Measurements from ENCODE around the gene ZNF280C. TPM values are rescaled to one million over a fixed set of nuclear protein-coding genes. Genes with fewer than 3 reads are reported as not detected.

ZNF280C gene, protein sequence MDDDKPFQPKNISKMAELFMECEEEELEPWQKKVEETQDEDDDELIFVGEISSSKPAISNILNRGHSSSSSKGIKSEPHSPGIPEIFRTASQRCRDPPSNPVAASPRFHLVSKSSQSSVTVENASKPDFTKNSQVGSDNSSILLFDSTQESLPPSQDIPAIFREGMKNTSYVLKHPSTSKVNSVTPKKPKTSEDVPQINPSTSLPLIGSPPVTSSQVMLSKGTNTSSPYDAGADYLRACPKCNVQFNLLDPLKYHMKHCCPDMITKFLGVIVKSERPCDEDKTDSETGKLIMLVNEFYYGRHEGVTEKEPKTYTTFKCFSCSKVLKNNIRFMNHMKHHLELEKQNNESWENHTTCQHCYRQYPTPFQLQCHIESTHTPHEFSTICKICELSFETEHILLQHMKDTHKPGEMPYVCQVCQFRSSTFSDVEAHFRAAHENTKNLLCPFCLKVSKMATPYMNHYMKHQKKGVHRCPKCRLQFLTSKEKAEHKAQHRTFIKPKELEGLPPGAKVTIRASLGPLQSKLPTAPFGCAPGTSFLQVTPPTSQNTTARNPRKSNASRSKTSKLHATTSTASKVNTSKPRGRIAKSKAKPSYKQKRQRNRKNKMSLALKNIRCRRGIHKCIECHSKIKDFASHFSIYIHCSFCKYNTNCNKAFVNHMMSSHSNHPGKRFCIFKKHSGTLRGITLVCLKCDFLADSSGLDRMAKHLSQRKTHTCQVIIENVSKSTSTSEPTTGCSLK
- 10 to 100 TPM in 5 of 8 experiments, 1 to 10 TPM in 3; 3.1 to 15.9 (median 10.5) TPM for total RNA-seq

DNA sequence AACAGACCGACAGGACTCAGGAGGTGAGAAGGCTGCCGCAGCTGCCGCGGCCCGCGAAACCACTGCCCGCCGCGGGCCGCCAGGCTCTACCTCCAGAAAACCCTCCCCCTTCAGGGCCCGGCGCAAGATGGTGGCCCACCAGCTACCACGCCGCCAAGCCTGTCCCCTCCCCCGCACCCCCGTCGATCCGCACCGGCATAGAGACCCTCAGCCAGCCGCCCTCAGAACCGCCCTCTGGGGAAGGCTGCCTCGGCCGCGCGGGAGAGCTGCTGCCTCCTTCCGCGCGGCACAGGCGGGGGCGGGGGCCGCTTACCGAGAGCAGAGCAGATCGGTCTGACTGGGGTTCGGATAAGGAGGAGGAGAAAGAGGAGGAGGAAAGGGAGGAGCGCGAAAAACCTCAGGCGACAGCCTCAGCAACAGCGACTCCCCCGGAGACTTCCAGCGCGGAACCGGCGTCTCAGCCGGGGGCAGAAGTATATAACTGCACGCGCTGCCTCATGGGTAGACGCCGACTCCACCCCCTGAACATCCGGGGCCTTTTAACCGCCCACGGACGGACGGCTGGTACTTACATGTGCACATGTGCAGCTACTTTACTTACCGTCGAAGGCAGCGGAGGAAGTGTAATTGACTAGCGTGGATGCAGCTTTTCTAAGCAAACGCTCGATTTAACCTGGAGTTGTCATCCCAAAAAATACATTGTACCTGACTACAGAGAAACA lies at the start of gene ZNF280C:
TSS of gene ZNF280C (minus strand) at position 451 of the 722 bp plus-strand sequence. CDS start 8,450 bp downstream, outside the sequence.
- peak within 1 kb of the TSS; percentile 96 for H3K27ac ChIP-seq
- H3K4me3 ChIP-seq: peak within 1 kb of the TSS; percentile 48 to 96 (median 78)
- ATAC-seq (replicated peaks in 6 of 8): peak; percentile 95 to 98 (median 96)
- peaks cover 0 to 3% of the 10 kb centered on the region in 2 donors for H3K4me1 ChIP-seq (replicated peaks in 1 of 2)
- in situ Hi-C loops (cut with MboI; ENCODE audit: low pct_unique_long_range_greater_than_20kb in 2 of 9, low sequenced_read_pairs in 9 of 9, unreplicated experiment in 9 of 9): no loop called here
- WGBS, 10 experiments: 0 to 60% (median 41%) methylated on average over 1 to 21 of the region's 59 CpGs; no CpG with 5 or more reads in 4 of the 10 experiments

DNA sequence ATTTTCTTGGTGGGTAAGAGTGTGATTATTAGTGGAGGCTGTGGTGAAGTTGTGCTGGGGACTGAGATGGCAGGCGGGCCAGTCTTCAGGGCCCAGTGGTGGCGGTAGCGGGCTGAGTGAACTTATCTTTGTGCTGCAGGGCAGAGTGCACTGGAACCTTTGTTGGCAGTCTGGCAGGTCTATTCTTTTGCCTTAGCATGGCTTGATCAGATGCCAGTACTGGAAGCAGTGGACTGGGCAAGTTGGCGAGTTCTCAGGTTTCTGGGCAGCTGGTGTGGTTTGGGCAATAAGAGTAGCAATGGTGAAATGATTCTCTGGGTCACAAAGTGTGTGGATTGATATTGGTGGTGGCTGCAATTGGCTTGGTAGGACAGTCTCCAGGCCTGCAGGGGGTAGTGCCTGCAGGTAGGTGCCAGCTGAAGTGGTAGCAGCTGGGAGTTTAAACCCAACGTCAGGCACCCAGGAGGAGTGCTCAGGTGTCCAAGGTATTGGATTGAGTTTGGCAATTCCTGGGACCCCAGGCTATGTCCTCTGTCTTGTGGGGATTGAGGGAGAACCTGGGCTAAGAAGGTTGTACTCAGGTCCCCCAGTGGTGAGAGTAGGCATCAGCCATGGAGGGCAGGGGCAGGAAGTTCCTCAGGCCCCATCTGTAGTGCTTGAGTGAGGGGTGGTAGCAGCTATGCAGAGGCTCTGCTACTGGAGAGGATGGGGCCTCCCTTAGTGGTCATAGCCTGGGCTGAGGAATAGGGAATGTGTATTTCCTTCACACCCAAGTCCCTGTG lies 36.1 kb upstream of the ZNF280C start:
- ATAC-seq (replicated peaks in 6 of 8): no peak
- in situ Hi-C loops (cut with MboI; ENCODE audit: low pct_unique_long_range_greater_than_20kb in 2 of 9, low sequenced_read_pairs in 9 of 9, unreplicated experiment in 9 of 9): no loop called here
- Histone ChIP-seq H3K27ac (no peak overlapping the region), H3K4me1 (replicated peaks in 1 of 2) (no peaks in the 10 kb centered on the region), H3K4me3 (no peak overlapping the region)
- 80% methylated on average over 1 of the region's 5 CpGs; no CpG with 5 or more reads in 9 of the 10 experiments for WGBS, 10 experiments

DNA sequence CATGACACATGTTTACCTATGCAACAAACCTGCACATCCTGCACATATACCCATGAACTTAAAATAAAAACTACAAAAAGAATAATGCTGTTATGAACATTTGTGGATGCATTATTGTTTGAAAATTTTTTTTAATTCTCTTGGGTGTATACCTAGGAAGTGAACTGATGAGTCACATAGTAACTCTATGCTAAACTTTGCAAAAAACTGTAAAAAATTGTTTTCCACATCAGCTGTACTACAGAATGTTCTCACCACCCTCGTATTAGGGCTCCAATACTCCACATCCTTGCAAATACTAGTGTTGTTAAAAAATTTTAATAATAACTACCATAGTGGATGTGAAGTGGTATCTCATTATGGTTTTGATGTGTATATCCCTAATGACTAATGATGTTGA lies 33.3 kb upstream of the ZNF280C start:
- peak in 2 of 8 experiments; percentile 76 to 78 for ATAC-seq (replicated peaks in 6 of 8)
- no peak overlapping the region for H3K4me3 ChIP-seq
- WGBS, 10 experiments: 0 to 88% (median 56%) methylated on average over 1 of the region's 1 CpG; no CpG with 5 or more reads in 6 of the 10 experiments
- H3K4me1 ChIP-seq (replicated peaks in 1 of 2): no peaks in the 10 kb centered on the region
- in situ Hi-C loops (cut with MboI; ENCODE audit: low pct_unique_long_range_greater_than_20kb in 2 of 9, low sequenced_read_pairs in 9 of 9, unreplicated experiment in 9 of 9): no loop called here
- H3K27ac ChIP-seq: no peak overlapping the region

DNA sequence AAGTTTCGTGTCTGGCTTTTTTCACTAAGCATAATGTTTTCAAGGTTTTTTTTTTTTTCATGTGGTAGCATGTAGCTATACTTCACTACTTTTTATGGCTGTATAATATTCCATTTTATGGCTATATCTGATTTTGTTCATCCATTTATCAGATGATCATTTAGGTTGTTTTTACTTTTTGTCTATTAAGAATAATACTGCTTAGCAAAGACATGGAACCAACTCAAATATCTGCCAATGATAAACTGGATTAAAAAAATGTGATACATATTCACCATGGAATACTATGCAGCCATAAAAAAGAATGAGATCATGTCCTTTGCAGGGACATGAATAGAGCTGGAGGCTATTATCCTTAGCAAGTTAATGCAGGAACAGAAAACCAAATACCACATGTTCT lies 32.7 kb upstream of the ZNF280C start:
- Histone ChIP-seq H3K4me3 (no peak overlapping the region), H3K27ac (no peak overlapping the region), H3K4me1 (replicated peaks in 1 of 2) (no peaks in the 10 kb centered on the region)
- WGBS, 10 experiments: 17 to 71% (median 57%) methylated on average over 1 of the region's 1 CpG; no CpG with 5 or more reads in 7 of the 10 experiments
- in situ Hi-C loops (cut with MboI; ENCODE audit: low pct_unique_long_range_greater_than_20kb in 2 of 9, low sequenced_read_pairs in 9 of 9, unreplicated experiment in 9 of 9): no loop called here
- no peak for ATAC-seq (replicated peaks in 6 of 8)

DNA sequence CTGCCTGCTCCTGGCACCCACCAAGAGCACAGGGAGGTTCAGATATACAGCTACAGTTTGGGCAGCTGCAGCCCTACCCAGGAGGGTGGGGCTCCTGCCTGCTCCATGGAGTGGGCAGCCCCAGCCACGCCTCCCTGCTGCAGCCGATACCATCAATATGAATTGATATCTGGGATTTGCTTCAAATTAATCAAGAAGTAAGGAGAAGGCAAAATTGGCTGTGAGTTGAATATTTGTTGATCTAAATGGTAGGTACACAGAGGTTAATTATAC lies 31.2 kb upstream of the ZNF280C start:
- H3K4me3 ChIP-seq: no peak overlapping the region
- ATAC-seq (replicated peaks in 6 of 8): no peak
- no peak overlapping the region for H3K27ac ChIP-seq
- in situ Hi-C loops (cut with MboI; ENCODE audit: low pct_unique_long_range_greater_than_20kb in 2 of 9, low sequenced_read_pairs in 9 of 9, unreplicated experiment in 9 of 9): no loop called here
- WGBS, 10 experiments: 0 to 80% (median 40%) methylated on average over 1 of the region's 2 CpGs; no CpG with 5 or more reads in 7 of the 10 experiments
- H3K4me1 ChIP-seq (replicated peaks in 1 of 2): no peaks in the 10 kb centered on the region

DNA sequence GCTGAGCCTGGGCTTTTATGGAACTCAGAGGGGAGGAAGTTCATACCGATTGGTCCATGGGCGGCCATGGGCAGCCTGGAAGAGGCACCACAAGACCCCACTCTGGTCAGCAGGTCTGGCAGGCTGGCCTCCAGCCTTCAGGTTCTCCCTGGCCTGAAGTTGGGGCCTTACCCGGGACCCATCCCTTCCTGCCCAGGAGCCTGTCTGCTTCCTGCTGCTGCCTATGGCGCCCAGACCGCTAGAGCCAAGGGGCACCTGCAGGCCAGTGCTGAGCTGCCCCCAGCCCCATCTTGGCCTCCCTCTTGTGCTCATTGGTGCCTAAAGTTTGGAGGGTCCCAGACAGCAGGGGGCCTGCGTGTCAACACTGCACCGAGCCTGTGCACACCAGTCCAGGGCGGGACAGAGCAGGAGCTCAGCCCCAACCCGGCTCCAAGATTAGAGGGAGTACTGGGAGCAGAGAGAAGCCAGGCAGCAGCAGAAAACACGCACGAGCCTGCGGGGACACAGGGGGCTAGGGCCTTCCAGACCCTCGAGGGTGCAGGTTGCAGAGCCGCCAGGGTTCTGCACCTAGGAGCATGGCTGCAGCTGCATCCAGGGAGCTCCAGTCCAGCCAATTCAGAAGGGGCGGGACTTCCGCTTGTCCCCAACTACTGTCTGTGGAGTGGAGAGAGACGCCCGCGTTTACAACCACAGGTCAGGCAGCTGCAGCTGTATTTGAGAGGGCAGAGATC lies 30.7 kb upstream of the ZNF280C start:
- 58 to 60% methylated on average over 1 to 4 of the region's 19 CpGs; no CpG with 5 or more reads in 8 of the 10 experiments for WGBS, 10 experiments
- Histone ChIP-seq H3K27ac (no peak overlapping the region), H3K4me1 (replicated peaks in 1 of 2) (no peaks in the 10 kb centered on the region), H3K4me3 (no peak overlapping the region)
- in situ Hi-C loops (cut with MboI; ENCODE audit: low pct_unique_long_range_greater_than_20kb in 2 of 9, low sequenced_read_pairs in 9 of 9, unreplicated experiment in 9 of 9): no loop called here
- peak in 1 of 8 experiments; percentile 41 for ATAC-seq (replicated peaks in 6 of 8)

DNA sequence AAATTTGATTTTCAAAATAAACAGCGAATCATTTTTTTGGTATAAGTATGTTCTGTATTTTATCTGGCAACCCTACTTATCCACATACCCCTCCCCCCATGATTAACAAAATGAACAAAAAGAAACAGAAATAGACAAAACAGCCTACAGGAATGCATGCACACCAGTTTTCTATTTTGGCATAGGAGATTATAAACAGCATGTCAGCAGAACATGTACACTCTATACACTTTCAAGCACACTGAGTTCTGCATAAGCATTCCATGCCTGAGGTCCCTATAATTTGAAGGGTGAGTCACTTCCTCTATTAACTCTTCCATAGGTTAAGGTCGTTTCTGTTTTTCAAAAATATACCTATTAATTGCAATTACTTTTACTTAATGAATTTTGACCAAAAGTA lies 28.0 kb upstream of the ZNF280C start:
- WGBS, 10 experiments: 0 to 100% (median 40%) methylated on average over 1 to 2 of the region's 2 CpGs; no CpG with 5 or more reads in 3 of the 10 experiments
- ATAC-seq (replicated peaks in 6 of 8): peak in 1 of 8 experiments; percentile 90
- Histone ChIP-seq H3K27ac (no peak overlapping the region), H3K4me3 (no peak overlapping the region), H3K4me1 (replicated peaks in 1 of 2) (no peaks in the 10 kb centered on the region)
- in situ Hi-C loops (cut with MboI; ENCODE audit: low pct_unique_long_range_greater_than_20kb in 2 of 9, low sequenced_read_pairs in 9 of 9, unreplicated experiment in 9 of 9): no loop called here

DNA sequence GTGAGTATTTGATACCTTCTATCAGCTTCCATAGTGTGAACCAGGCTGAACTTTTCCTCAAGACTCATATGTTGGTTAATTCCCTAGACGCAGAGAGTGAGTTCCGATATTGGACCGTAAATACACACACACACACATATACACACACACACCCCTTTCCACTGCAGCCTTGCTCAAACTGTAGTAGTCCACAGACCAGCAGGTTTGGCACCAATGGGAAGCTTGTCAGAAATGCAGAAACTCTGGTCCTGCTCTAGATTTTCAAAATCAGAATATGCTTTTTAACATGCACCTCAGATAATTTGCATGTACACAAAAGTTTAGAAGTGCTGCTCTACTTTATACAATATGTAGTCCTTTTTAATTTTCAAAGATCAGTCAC lies 27.6 kb upstream of the ZNF280C start:
- ATAC-seq (replicated peaks in 6 of 8): peak in 1 of 8 experiments; percentile 68
- H3K4me3 ChIP-seq: no peak overlapping the region
- 57% methylated on average over 1 of the region's 3 CpGs; no CpG with 5 or more reads in 9 of the 10 experiments for WGBS, 10 experiments
- H3K4me1 ChIP-seq (replicated peaks in 1 of 2): no peaks in the 10 kb centered on the region
- in situ Hi-C loops (cut with MboI; ENCODE audit: low pct_unique_long_range_greater_than_20kb in 2 of 9, low sequenced_read_pairs in 9 of 9, unreplicated experiment in 9 of 9): no loop called here
- H3K27ac ChIP-seq: no peak overlapping the region

DNA sequence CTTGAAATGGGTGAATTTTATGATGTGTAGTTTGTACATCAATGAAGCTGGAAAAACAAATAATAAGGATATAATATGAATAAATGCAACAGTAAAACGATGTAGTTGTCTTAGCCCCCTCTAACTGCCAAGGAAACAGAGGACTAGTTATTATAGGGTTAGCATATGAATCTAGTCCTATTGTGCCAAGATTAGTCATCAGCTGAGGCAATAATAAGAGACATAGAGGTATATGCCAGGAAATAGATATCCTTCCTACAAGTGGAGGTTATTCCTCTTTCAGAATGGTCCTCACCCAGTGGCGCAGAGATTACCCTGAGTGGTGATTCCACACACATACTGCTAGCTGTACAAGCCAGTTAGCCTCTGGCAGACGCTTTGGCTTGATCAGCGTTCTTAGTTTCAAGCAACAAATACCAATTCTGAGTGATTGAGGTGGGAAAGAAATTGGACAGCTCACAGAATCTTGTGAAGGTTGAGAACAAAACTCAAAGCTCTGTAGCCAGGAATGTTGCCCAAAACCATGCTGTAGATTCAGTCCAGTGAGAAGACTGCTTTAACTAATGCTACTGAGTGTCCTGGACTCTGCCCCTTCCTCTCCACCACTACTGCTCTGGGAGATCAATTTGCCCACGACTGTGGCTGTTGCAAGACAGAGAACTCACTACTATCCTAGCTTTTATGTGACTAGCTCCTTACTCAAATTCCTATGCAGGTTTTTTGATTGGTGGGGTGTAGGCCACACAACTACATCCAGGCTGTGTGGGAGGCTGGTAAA lies 27.0 kb upstream of the ZNF280C start:
- ATAC-seq (replicated peaks in 6 of 8): peak in 1 of 8 experiments; percentile 19
- WGBS, 10 experiments: 0 to 93% (median 55%) methylated on average over 1 to 3 of the region's 5 CpGs; no CpG with 5 or more reads in 5 of the 10 experiments
- Histone ChIP-seq H3K4me1 (replicated peaks in 1 of 2) (no peaks in the 10 kb centered on the region), H3K4me3 (no peak overlapping the region), H3K27ac (no peak overlapping the region)
- in situ Hi-C loops (cut with MboI; ENCODE audit: low pct_unique_long_range_greater_than_20kb in 2 of 9, low sequenced_read_pairs in 9 of 9, unreplicated experiment in 9 of 9): no loop called here

DNA sequence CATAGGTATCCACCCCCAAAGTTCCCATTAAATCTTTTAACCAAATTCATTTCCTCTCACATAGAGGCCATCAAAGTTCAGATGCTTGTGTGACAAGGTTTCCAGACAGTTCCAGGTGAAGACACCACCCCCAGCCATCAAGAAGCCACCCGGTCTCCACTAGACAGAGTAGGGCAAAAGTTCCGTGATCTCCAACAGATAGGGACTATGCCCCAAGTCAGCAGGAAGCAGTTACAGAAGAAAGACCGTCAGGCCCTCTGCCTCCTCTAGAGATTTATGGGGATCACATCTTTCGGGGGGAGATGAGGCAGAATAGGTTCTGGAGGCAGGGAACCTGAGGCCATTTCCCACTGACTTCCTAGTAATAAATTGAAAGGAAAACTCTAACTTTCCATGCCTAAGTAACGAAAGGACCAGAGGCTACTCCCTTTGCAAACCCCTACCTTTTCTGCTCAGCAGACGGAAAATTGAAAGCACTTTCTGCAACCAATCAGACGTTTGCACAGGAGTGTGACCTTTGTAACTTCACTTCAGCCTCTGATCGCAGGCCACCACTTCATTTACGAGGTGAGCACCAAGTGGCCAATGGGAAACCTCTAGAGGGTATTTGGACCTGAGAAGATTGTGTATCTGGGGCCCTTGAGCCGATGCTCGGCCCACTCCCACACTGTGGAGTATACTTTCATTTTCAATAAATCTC lies 18.5 kb upstream of the ZNF280C start:
- in situ Hi-C loops (cut with MboI; ENCODE audit: low pct_unique_long_range_greater_than_20kb in 2 of 9, low sequenced_read_pairs in 9 of 9, unreplicated experiment in 9 of 9): no loop called here
- peak in 1 of 8 experiments; percentile 22 for ATAC-seq (replicated peaks in 6 of 8)

DNA sequence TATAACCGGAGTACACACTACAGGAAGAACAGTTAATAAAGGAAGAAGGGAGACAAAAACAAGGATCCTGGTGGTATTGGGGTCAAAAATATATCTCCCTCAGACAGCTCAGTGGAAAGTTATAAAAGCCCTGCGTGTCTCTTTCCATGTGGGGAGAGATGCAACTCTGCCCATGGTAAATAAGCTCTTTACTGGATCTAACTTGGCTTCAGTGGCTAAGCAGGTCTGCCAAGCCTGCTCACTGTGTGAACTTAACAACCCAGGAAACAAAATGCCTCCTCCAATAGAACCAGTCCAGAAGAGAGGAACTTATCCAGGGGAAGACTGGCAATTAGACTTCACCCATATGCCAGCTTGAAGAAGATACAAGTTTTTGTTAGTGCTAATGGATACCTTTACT lies 17.0 kb upstream of the ZNF280C start:
- WGBS, 10 experiments: 0 to 83% (median 71%) methylated on average over 1 of the region's 2 CpGs; no CpG with 5 or more reads in 7 of the 10 experiments
- no peak for ATAC-seq (replicated peaks in 6 of 8)
- H3K4me1 ChIP-seq (replicated peaks in 1 of 2): no peaks in the 10 kb centered on the region

More for the DNA sequence above, 18.5 kb upstream of the ZNF280C start:
- WGBS, 10 experiments: 0 to 94% (median 61%) methylated on average over 2 to 5 of the region's 11 CpGs; no CpG with 5 or more reads in 6 of the 10 experiments
- no peak overlapping the region for H3K27ac ChIP-seq
- no peak overlapping the region for H3K4me3 ChIP-seq
- no peaks in the 10 kb centered on the region for H3K4me1 ChIP-seq (replicated peaks in 1 of 2)

More for the DNA sequence above, 17.0 kb upstream of the ZNF280C start:
- no peak overlapping the region for H3K27ac ChIP-seq
- no peak overlapping the region for H3K4me3 ChIP-seq
- in situ Hi-C loops (cut with MboI; ENCODE audit: low pct_unique_long_range_greater_than_20kb in 2 of 9, low sequenced_read_pairs in 9 of 9, unreplicated experiment in 9 of 9): no loop called here
